GM13976 (cell line): ENCODE measurements around the gene LONRF3.
"Not testable (repeated sequence)": the region's sequence is repeated elsewhere in the genome, so short reads cannot be mapped to it uniquely, and the experiment has no call there.

Experiments
- DNase-seq: peaks from one replicate; pipeline ENCODE4 v3.0.0; 2012; ENCODE audit warnings: low spot score
- in situ Hi-C: fragments of 300-500 bp; cut with MboI; formaldehyde crosslinking; loops from one replicate; pipeline ENCODE4 v1.12.0; 2022; ENCODE audit warnings: low sequenced_read_pairs, mixed read lengths, inconsistent platforms; ENCODE audit not compliant: unreplicated experiment
- TF ChIP-seq, protein P1 (sequence below): IDR thresholded peaks from 2 replicates; pipeline ENCODE4 v1.5.1; 2012; ENCODE audit warnings: borderline replicate concordance, mild to moderate bottlenecking; ENCODE audit not compliant: insufficient read depth; ENCODE audit errors: extremely low read depth, missing control alignments, control extremely low read depth

LONRF3 gene

GRCh38 chrX:118980761-118981160, 6.3 kb downstream of the LONRF3 start:
- TF ChIP-seq, protein P1, sequence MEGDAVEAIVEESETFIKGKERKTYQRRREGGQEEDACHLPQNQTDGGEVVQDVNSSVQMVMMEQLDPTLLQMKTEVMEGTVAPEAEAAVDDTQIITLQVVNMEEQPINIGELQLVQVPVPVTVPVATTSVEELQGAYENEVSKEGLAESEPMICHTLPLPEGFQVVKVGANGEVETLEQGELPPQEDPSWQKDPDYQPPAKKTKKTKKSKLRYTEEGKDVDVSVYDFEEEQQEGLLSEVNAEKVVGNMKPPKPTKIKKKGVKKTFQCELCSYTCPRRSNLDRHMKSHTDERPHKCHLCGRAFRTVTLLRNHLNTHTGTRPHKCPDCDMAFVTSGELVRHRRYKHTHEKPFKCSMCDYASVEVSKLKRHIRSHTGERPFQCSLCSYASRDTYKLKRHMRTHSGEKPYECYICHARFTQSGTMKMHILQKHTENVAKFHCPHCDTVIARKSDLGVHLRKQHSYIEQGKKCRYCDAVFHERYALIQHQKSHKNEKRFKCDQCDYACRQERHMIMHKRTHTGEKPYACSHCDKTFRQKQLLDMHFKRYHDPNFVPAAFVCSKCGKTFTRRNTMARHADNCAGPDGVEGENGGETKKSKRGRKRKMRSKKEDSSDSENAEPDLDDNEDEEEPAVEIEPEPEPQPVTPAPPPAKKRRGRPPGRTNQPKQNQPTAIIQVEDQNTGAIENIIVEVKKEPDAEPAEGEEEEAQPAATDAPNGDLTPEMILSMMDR: no peak
- DNase-seq: no peak
- in situ Hi-C loops: no loop called here

GRCh38 chrX:118983513-118983912, 9.1 kb downstream of the LONRF3 start:
- TF ChIP-seq, protein P1: no peak
- no peak for DNase-seq
- in situ Hi-C loops: no loop called here

DNA sequence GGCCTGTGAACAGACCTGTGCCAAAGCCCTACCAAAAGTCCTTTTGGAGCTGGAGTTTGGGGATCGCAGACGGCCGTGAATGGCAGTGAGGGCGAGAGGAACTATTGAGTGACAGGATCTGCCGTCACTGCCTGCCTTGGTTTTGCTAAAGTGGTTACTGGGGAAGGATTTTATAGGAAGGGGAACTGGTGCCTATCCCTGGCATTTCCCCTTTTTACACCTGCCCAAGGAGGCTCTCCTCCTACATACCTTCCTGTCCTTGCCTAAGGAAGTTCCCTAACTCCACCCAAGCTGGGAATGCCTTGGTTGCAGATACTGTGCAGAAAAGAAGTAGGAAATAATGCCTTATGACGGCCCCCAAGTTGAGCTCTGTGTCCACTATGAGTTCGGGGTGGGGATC, 14.5 kb downstream of the LONRF3 start:
- in situ Hi-C loops: no loop called here
- TF ChIP-seq, protein P1: no peak

DNA sequence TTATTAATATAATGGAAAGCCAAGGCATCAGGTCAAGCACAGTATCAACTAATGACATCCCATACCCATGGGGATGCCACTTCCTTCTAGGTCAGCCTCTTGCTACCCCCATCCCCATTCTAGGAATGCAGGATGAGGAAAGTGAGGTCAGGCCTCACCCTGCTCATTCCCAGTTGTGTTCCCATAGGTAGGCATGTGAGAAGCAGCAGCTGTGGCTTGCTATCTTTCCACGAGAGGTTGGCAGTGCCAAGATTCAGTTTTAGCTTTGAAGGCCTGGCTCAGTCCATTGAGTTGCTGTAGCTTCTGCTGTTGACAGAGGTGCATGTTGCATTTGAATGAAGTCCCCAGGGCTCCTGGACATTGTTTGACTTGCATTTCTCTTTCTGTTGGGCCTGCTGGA, 15.5 kb downstream of the LONRF3 start:
- in situ Hi-C loops: no loop called here
- no peak for DNase-seq
- TF ChIP-seq, protein P1: no peak

More for the DNA sequence above, 14.5 kb downstream of the LONRF3 start:
- DNase-seq: no peak

DNA sequence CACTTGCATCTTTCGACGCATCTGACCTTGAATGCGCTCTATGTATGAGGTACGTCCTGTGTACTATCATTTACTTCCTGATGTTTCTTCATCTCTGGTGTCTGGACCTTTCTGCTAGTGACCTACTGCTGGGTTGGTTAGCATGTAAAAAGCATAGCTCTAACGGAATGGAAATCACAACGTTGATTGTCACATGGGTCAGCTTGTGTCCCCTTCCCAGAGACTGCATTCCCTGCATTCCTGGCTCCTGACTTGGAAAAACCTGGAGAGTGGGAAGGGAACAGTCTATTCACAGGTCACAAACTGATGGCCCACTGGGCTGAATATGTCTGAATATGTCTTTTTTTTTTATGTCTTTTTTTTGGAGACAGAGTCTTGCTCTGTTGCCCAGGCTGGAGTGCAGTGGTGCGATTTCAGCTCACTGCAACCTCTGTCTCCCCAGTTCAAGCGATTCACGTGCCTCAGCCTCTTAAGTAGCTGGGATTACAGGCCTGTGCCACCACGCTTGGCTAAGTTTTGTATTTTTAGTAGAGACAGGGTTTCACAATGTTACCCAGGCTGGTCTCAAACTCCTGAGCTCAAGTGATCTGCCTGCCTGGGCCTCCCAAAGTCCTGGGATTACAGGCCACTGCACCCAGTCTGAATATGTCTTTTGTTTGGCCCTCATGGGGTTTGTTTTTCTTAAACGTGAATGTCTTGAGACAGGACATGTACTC, 16.3 kb downstream of the LONRF3 start:
- DNase-seq: no peak

DNA sequence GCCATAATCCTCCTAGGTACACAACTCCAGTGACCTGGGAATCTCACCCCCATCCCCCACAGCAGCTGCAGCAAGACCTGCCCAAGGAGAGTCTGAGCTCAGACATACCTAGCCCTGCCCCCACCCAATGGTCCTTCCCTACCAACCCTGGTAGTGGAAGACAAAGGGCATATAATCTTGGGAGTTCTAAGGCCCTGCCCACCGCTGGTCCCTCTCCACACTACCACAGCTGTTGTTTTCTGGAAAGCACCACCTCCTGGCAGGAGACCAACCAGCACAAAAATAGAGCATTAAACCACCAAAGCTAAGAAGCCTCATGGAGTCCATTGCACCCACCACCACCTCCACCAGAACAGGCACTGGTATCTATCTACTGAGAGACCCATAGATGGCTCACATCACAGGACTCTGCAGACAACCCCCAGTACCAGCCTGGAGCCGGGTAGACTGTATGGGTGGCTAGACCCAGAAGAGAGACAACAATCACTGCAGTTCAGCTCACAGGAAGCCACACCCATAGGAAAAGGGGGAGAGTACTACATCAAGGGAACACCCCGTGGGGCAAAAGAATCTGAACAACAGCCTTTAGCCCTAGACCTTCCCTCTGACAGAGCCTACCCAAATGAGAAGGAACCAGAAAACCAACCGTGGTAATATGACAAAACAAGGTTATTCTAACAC, 18.2 kb downstream of the LONRF3 start:
- DNase-seq, in situ Hi-C loops: not testable (repeated sequence)

More for the DNA sequence above, 16.3 kb downstream of the LONRF3 start:
- TF ChIP-seq, protein P1: no peak
- in situ Hi-C loops: no loop called here

DNA sequence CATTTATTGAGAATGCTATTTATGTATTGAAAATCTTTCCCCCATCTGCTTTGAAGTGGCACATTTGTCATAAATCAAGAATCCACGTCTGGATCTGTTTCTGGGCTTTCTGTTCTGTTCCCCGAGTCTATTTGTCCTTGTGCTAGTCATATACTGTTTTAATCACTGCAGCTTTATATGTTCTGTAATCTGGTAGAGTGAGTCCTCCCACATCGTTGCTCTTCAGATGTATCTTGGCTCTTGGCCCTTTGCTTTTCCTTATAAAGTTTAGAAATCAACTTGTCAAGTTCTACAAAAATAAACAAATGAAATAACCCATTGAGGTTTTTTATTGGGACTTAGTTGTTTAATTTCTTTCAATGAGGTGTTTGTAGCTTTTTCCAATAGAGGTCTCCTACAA, 29.0 kb downstream of the LONRF3 start:
- DNase-seq: no peak
- TF ChIP-seq, protein P1: no peak
- in situ Hi-C loops: no loop called here
